ENCODE results near the gene SF3B3. TPM values are rescaled to one million over a fixed set of nuclear protein-coding genes. Genes with fewer than 3 reads are reported as not detected.
"Not testable (repeated sequence)": the region's sequence is repeated elsewhere in the genome, so short reads cannot be mapped to it uniquely, and the experiment has no call there.

The SF3B3 gene
- total RNA-seq, 4 donors from 2014 or later: 122 to 280 (median 174) TPM

DNA sequence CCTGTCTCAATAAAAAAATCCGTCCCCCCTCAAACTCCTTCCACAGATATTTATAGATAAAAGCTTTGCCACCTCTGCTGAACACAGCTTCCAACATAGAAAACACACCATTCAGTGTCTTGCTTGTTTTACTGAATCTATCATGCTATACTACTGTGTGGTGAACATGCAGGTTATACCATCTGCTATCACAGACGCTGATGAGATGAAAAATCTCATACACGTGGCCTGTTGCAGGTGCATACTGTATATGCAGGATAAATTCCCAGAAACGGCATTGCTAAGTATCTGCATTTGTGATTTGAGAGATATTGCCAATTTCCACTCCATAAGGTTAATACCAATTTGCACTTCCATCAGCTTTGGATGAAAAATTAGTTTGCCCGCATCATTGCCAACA is 92.3 kb downstream of the SF3B3 start:
- 61% methylated on average over 5 of the region's 5 CpGs for WGBS
- H3K27ac ChIP-seq: peak overlapping the region; percentile 45
- TF ChIP-seq POLR2A (IDR thresholded peaks at IDR 0.05): no peak
- no peak for TF ChIP-seq EP300 (IDR thresholded peaks at IDR 0.05)
- TF ChIP-seq POLR2AphosphoS5 (IDR thresholded peaks at IDR 0.05): no peak
- TF ChIP-seq, protein P1, sequence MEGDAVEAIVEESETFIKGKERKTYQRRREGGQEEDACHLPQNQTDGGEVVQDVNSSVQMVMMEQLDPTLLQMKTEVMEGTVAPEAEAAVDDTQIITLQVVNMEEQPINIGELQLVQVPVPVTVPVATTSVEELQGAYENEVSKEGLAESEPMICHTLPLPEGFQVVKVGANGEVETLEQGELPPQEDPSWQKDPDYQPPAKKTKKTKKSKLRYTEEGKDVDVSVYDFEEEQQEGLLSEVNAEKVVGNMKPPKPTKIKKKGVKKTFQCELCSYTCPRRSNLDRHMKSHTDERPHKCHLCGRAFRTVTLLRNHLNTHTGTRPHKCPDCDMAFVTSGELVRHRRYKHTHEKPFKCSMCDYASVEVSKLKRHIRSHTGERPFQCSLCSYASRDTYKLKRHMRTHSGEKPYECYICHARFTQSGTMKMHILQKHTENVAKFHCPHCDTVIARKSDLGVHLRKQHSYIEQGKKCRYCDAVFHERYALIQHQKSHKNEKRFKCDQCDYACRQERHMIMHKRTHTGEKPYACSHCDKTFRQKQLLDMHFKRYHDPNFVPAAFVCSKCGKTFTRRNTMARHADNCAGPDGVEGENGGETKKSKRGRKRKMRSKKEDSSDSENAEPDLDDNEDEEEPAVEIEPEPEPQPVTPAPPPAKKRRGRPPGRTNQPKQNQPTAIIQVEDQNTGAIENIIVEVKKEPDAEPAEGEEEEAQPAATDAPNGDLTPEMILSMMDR (IDR thresholded peaks at IDR 0.05): no peak

DNA sequence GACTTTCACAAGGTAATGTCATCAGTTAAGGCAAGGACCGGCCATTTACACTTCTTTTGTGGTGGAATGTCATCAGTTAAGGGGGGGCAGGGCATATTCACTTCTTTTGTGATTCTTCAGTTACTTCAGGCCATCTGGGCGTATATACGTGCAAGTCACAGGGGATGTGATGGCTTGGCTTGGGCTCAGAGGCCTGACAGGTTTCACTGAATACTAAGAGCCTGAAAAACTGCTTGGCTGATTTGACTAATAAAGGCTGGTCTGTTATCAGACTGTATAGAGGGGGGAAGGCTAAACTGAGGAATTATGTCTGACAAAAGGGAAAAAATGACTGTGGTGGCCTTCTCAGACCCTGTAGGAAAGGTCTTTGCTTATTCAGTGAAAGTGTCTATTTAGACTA is 98.2 kb downstream of the SF3B3 start:
- H3K4me1 ChIP-seq; H3K27ac ChIP-seq; H3K27me3 ChIP-seq; H3K4me3 ChIP-seq; DNase-seq (ENCODE audit: low spot score in 2 of 2); H3K36me3 ChIP-seq; H3K9me3 ChIP-seq: not testable (repeated sequence)
- 70% methylated on average over 2 of the region's 3 CpGs for WGBS

More for the DNA sequence above, 92.3 kb downstream of the SF3B3 start:
- no peak for DNase-seq (ENCODE audit: low spot score in 2 of 2)
- Histone ChIP-seq H3K4me3 (no peak overlapping the region), H3K27me3 (no peaks in the 10 kb centered on the region), H3K36me3 (no peaks in the 10 kb centered on the region), H3K4me1 (peaks cover 15% of the 10 kb centered on the region), H3K9me3 (no peaks in the 10 kb centered on the region)

Other genes with a start within 250 kb of the SF3B3 start
- gene AARS1, start 234.3 kb upstream of the SF3B3 start, total RNA-seq: 10 to 100 TPM; 35.4 to 56.2 (median 38.6) TPM
- gene DDX19B, start 224.6 kb upstream of the SF3B3 start, total RNA-seq: 10 to 100 TPM; 31.9 to 58.6 (median 43.6) TPM
- gene DDX19A, start 176.9 kb upstream of the SF3B3 start, total RNA-seq: 10 to 100 TPM; 37.1 to 55.9 (median 42.5) TPM
- 10 to 100 TPM in 3 of 4 donors, 1 to 10 TPM in 1; 7.1 to 16.5 (median 11.1) TPM for gene ST3GAL2, start 84.7 kb upstream of the SF3B3 start, total RNA-seq
- 10 to 100 TPM; 15.7 to 44.7 (median 23.2) TPM for gene FCSK, start 69.2 kb upstream of the SF3B3 start, total RNA-seq
- 10 to 100 TPM; 35.0 to 59.9 (median 48.2) TPM for gene COG4, start 262 bp upstream of the SF3B3 start, total RNA-seq
- gene IL34, start 122.7 kb downstream of the SF3B3 start, total RNA-seq: 100 to 1,000 TPM in 1 of 4 donors, 10 to 100 TPM in 3; 64.2 to 187 (median 92.5) TPM
- 10 to 100 TPM; 30.1 to 58.7 (median 42.6) TPM for gene MTSS2, start 162.2 kb downstream of the SF3B3 start, total RNA-seq

All from suprapubic skin (tissue), 4 donors.